Measurements from ENCODE around the gene PRIM2.
"Not testable (repeated sequence)": the region's sequence is repeated elsewhere in the genome, so short reads cannot be mapped to it uniquely, and the experiment has no call there.

Gene PRIM2

GRCh38 chr6:57572844-57573243 lies 255.4 kb downstream of the PRIM2 start:
- not testable (repeated sequence) for H3K4me3 ChIP-seq (ENCODE audit: low read length); DNase-seq (ENCODE audit: low read depth)

- not testable (repeated sequence) for DNase-seq (ENCODE audit: low read depth)
Observed at GRCh38 chr6:57577023-57577422, 259.6 kb downstream of the PRIM2 start.

GRCh38 chr6:57579489-57579888 lies 262.1 kb downstream of the PRIM2 start:
- TF ChIP-seq CTCF (conservative IDR thresholded peaks at IDR 0.05; ENCODE audit: low read length): peak; percentile 39
- not testable (repeated sequence) for DNase-seq (ENCODE audit: low read depth); H3K4me3 ChIP-seq (ENCODE audit: low read length)

More at GRCh38 chr6:57577023-57577422, 259.6 kb downstream of the PRIM2 start:
- not testable (repeated sequence) for H3K4me3 ChIP-seq (ENCODE audit: low read length)

GRCh38 chr6:57581586-57581985 lies 264.2 kb downstream of the PRIM2 start:
- not testable (repeated sequence) for H3K4me3 ChIP-seq (ENCODE audit: low read length); DNase-seq (ENCODE audit: low read depth)

- DNase-seq (ENCODE audit: low read depth); H3K4me3 ChIP-seq (ENCODE audit: low read length): not testable (repeated sequence)
Observed at GRCh38 chr6:57601105-57601504, 283.7 kb downstream of the PRIM2 start.

GRCh38 chr6:57605303-57605702 lies 287.9 kb downstream of the PRIM2 start:
- not testable (repeated sequence) for H3K4me3 ChIP-seq (ENCODE audit: low read length)
- DNase-seq (ENCODE audit: low read depth): peak; percentile 0

GRCh38 chr6:57606331-57606730 lies 288.9 kb downstream of the PRIM2 start:
- H3K4me3 ChIP-seq (ENCODE audit: low read length); DNase-seq (ENCODE audit: low read depth): not testable (repeated sequence)

- not testable (repeated sequence) for H3K4me3 ChIP-seq (ENCODE audit: low read length); DNase-seq (ENCODE audit: low read depth)
Observed at GRCh38 chr6:57610612-57611011, 293.2 kb downstream of the PRIM2 start.

- not testable (repeated sequence) for H3K4me3 ChIP-seq (ENCODE audit: low read length); DNase-seq (ENCODE audit: low read depth)
Observed at GRCh38 chr6:57618959-57619358, 301.5 kb downstream of the PRIM2 start.

GRCh38 chr6:57631773-57632172 lies 314.3 kb downstream of the PRIM2 start:
- not testable (repeated sequence) for DNase-seq (ENCODE audit: low read depth)

GRCh38 chr6:57658526-57658925 lies 341.1 kb downstream of the PRIM2 start:
- H3K4me3 ChIP-seq (ENCODE audit: low read length): not testable (repeated sequence)
- peak; percentile 21 for DNase-seq (ENCODE audit: low read depth)

More at GRCh38 chr6:57631773-57632172, 314.3 kb downstream of the PRIM2 start:
- not testable (repeated sequence) for H3K4me3 ChIP-seq (ENCODE audit: low read length)

GRCh38 chr6:57659794-57660193 lies 342.4 kb downstream of the PRIM2 start:
- not testable (repeated sequence) for H3K4me3 ChIP-seq (ENCODE audit: low read length); DNase-seq (ENCODE audit: low read depth)

GRCh38 chr6:57660940-57661339 lies 343.5 kb downstream of the PRIM2 start:
- not testable (repeated sequence) for H3K4me3 ChIP-seq (ENCODE audit: low read length); DNase-seq (ENCODE audit: low read depth)

- not testable (repeated sequence) for H3K4me3 ChIP-seq (ENCODE audit: low read length); DNase-seq (ENCODE audit: low read depth)
Observed at GRCh38 chr6:57668108-57668507, 350.7 kb downstream of the PRIM2 start.

GRCh38 chr6:57671237-57671636 lies 353.8 kb downstream of the PRIM2 start:
- not testable (repeated sequence) for H3K4me3 ChIP-seq (ENCODE audit: low read length); DNase-seq (ENCODE audit: low read depth)
